22Rv1 (cell line): ENCODE measurements around the gene AGAP9.
"Not testable (repeated sequence)": the region's sequence is repeated elsewhere in the genome, so short reads cannot be mapped to it uniquely, and the experiment has no call there.

Experiments
- H3K27ac ChIP-seq: fragments of 450-650 bp; 2 replicates; pipeline ENCODE4 v1.5.1; 2017

The AGAP9 gene

DNA sequence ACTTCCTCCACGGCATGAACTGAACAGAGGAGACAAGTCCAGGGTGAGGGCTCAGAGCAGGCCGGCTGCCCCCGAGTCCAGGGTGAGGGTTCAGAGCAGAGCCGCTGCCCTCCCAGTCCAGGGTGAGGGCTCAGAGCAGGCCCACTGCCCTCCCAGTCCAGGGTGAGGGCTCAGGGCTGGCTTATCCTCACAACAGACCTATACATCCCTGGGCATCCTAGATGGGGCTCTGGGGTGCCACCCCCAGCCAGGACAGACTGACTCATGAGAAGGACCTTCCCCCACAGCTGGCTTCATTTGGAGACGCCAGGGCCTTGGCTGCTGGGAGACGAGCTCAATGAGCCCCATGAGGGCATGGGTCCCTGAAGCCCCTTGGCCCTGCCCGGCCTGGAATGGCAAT lies 33.8 kb downstream of the AGAP9 start:
- H3K27ac ChIP-seq: not testable (repeated sequence)

GRCh38 chr10:47485943-47486342 lies 37.5 kb downstream of the AGAP9 start:
- not testable (repeated sequence) for H3K27ac ChIP-seq

- H3K27ac ChIP-seq: not testable (repeated sequence)
These were observed 38.7 kb downstream of the AGAP9 start for GRCh38 chr10:47484786-47485185.

DNA sequence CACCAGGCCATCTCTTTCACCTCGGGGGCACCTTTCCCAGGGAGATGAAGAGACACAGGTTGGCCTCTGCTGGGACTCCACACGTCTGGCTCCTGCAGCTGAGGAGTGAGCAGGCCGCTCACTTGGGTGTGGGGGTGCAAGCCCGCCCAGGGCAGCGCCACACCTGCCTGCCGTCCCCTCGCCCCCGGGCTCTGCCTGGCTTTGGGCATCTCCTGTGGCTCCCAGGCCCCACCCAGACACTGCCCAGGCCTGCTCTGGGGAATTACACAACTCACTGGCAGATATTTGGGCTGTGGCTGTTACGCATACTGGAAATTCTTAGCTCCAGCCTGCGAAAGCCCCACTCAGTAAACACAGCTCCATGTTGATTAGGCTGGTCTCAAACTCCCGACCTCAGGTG lies 39.5 kb downstream of the AGAP9 start, which contains the start of gene ANXA8:
ANXA8 (minus strand) TSS at position 193 of the 400 bp plus-strand sequence; CDS start at position 11, 182 bp downstream.
- not testable (repeated sequence) for H3K27ac ChIP-seq

DNA sequence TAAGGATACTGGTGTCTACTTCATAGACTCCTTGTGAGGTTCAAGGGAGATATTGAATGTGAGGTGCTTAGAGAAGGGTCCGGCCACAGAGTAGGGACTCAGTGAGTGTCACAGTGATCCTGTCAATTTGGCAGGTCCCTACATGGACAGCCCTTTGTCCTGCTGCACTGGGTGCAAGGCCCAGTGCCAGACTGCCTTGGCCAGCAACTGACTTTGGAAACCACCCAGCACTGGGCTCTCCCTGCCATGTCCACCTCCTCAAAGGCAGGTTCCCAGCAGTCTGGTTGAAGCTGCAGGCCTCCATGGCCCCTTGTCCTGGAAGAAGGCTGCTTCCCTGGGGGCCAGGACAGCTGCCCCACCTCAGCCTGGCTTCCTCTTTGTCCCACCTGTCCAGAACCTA lies 41.1 kb downstream of the AGAP9 start:
- H3K27ac ChIP-seq: not testable (repeated sequence)

DNA sequence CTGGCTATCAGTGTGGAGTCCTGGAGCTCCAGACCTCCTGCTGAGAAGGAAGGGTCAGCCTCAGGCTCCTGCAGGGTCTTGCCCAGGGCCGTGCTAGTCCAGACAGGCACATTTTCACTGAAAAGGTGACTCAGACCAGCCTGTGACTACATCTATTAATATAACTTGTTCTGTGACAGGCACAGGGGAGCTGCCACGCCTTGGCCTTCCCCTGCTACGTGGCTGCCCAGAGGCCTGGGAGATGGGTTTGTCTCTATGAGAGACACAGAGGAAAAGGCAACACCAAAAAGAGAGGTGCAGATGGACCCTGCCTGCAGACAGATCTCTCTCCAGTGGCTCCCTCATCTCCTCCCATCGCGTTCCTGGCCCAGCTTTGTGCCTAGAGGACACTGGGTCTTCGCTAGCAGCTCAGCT lies 41.7 kb downstream of the AGAP9 start:
- H3K27ac ChIP-seq: not testable (repeated sequence)

DNA sequence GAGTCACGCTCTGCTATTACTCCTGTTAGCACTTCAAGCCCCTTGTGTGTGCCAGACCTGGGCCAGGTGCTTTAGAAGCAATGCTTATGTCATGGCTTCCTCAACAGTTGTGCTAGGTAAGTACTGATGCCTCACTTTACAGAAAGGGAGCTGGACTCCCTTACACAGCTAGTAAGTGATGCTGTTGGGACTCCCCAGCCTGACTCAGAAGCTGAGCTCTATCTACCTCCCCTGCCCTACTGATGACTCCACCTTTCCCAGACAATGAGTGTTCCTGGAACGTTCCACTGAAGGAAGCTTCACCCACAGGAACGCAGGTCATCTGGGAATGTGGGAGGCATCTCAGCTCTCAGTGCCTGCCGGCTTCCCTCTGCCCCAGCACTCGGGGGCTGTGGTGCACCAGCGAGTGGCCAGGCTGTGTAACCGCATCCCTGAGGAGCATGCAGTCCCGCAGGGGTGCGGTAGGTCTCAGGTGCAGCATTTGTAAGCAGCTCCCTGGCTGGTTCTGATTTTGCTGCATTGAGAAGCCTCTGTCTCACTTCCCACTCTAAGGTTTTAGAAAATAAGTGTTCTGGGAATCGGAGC lies 42.2 kb downstream of the AGAP9 start:
- not testable (repeated sequence) for H3K27ac ChIP-seq

DNA sequence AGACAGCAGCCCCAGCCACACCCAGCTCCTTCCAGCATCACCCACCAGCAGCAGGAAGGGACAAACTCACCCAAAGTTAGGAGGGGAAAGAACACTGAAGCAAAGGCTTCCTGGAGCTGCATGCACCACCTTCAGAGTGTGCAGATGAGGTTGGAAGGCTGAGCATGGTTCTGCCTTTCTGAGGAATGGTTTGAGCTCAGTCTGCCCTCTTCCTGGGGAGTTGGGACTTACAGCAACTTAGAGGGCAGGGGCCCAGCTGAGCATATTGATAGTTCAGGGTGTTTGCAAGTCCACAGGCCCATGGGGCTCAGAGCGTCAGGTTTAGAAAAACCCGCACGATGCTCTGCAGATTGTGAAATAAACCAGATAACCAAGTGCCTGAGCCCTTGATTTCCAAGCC lies 43.3 kb downstream of the AGAP9 start:
- not testable (repeated sequence) for H3K27ac ChIP-seq

- not testable (repeated sequence) for H3K27ac ChIP-seq
These were observed 45.3 kb downstream of the AGAP9 start for GRCh38 chr10:47478114-47478513.

- not testable (repeated sequence) for H3K27ac ChIP-seq
These were observed 46.4 kb downstream of the AGAP9 start for GRCh38 chr10:47477078-47477477.

- H3K27ac ChIP-seq: not testable (repeated sequence)
These were observed 48.3 kb downstream of the AGAP9 start for GRCh38 chr10:47475101-47475500.

DNA sequence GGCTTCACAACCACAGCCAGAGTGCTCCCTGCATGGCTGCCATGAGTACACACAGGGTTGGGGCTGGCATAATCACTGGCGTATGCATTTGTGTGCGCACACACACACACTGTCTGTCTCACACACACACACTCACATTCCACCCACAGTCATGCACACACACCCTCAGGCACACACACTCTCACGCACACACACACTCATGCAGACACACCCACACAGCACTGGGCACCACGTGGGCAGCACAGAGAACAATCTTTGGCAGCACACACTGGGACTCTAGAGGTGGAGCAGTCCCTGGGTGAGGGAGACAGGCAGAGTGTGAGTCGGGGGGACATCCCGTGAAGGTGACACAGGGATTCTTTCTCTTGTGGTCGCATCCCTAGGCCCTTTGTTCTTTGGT lies 49.9 kb downstream of the AGAP9 start:
- not testable (repeated sequence) for H3K27ac ChIP-seq

- H3K27ac ChIP-seq: not testable (repeated sequence)
These were observed 50.8 kb downstream of the AGAP9 start for GRCh38 chr10:47472647-47473046.

- H3K27ac ChIP-seq: not testable (repeated sequence)
These were observed 51.4 kb downstream of the AGAP9 start for GRCh38 chr10:47472072-47472471.

DNA sequence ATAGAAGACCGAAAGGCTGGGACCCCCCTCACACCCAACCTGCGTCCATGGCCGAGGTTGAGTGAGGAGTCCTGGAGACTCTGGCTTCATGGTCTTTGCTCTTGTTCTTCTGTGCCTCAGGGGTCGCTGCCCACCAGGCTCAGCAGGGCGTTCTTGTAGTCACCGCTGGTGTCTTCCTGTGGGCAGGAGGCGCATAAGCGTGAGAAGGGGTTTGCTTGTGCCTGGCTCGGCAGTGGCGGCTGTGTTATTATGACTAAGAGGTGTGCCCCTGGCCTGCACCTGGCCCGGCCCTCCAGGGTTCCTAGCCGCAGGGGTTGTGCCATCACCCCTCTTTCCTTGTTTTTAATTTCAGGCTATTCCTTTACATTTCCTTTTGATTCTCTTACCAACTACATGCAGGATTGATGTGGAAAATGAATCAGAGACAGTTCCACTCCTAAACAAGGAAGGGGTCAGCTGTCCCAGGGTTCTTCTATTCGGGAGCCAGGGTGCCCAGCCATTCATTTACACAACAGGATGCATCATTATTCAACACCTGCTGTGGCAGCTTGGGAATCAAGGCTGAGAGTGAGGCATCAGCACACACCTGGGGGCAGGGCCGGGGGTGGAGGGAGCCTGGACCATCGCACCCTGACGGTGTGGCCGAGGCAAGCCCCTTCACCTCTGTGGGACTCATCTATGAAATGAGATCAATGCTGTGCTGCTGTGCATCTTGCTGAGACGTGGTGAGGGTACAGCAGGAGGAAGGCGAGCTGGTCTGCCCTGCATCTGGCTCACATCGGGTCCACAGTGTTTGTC lies 54.5 kb downstream of the AGAP9 start:
- H3K27ac ChIP-seq: not testable (repeated sequence)

- not testable (repeated sequence) for H3K27ac ChIP-seq
These were observed 55.5 kb downstream of the AGAP9 start for GRCh38 chr10:47467957-47468356.

GRCh38 chr10:47467458-47467857 lies 56.0 kb downstream of the AGAP9 start:
- H3K27ac ChIP-seq: not testable (repeated sequence)

DNA sequence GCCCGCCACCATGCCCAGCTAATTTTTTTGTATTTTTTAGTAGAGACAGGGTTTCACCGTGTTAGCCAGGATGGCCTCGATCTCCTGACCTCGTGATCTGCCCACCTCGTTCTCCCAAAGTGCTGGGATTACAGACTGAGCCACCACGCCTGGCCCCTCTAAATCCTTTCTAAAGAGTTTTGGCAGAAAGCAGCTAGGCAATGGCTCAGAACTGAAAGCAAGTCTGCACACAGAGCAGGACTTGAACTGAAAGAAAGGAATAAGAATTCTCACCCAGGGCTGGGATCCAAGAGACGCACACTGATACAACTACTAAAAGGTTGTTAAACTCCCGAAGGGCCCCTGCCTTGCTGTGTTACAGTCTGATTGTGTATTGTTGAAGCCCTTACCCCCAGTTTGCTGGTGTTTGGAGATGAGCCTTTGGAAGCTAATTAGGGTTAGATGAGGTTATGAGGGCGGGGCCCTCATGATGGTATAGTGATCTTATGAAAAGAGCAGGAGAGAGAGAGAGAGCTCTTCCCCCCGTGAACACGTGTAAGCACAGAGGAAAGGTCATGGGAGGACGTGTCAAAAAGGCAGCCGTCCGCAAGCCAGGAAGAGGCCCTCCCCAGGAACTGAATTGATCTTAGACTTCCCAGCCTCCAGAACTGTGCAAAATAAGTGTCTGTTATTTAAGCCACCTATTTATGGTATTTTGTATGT lies 58.1 kb downstream of the AGAP9 start:
- not testable (repeated sequence) for H3K27ac ChIP-seq

- H3K27ac ChIP-seq: not testable (repeated sequence)
These were observed 60.7 kb downstream of the AGAP9 start for GRCh38 chr10:47462577-47463358.
